Keratinocyte (primary cell): ENCODE data around the gene PDGFRA. TPM values are rescaled to one million over a fixed set of nuclear protein-coding genes. Genes with fewer than 3 reads are reported as not detected.
"Not testable (repeated sequence)": the region's sequence is repeated elsewhere in the genome, so short reads cannot be mapped to it uniquely, and the experiment has no call there.

Experiments
- DNase-seq: peaks from one replicate; pipeline ENCODE4 v3.0.0-alpha.2; 2011; ENCODE audit warnings: low read depth, missing footprints, low spot score
- FAIRE-seq: peaks from 2 replicates; lab custom pipeline; 2011; peaks lifted over from hg19 to GRCh38; lab: Jason Lieb, UNC
- H2AFZ ChIP-seq: 2 replicates; pipeline ENCODE4 v1.6.0; 2012; ENCODE audit warnings: low read length, control low read depth, inconsistent platforms; ENCODE audit not compliant: control insufficient read depth
- H3K27ac ChIP-seq: 2 replicates; pipeline ENCODE4 v1.5.1; 2011; ENCODE audit warnings: low read length; ENCODE audit not compliant: control insufficient read depth, insufficient read depth
- H3K27me3 ChIP-seq: 3 replicates; pipeline ENCODE4 v1.6.0; 2011; ENCODE audit warnings: low read length; ENCODE audit not compliant: control insufficient read depth, insufficient read depth; ENCODE audit errors: extremely low read depth
- H3K36me3 ChIP-seq, 2 experiments: 2 replicates in 1 of 2; 3 replicates in 1 of 2; pipeline ENCODE4 v1.5.1; 2011; ENCODE audit warnings: low read length in 2 of 2, mild to moderate bottlenecking in 1 of 2; ENCODE audit not compliant: control insufficient read depth in 2 of 2, insufficient read depth in 2 of 2; ENCODE audit errors: extremely low read depth in 1 of 2
- H3K4me1 ChIP-seq: 3 replicates; pipeline ENCODE4 v1.5.1; 2011; ENCODE audit warnings: low read length; ENCODE audit not compliant: control insufficient read depth, insufficient read depth; ENCODE audit errors: extremely low read depth
- H3K4me2 ChIP-seq: 3 replicates; pipeline ENCODE4 v1.6.0; 2011; ENCODE audit warnings: low read depth, low read length; ENCODE audit not compliant: control insufficient read depth, insufficient read depth; ENCODE audit errors: extremely low read depth
- H3K4me3 ChIP-seq, 3 experiments: fragments of 200-600 bp in 1 of 3; sonication (generic) in 1 of 3; 2 replicates in 2 of 3; 3 replicates in 1 of 3; pipeline ENCODE4 v1.5.1; 2011 to 2016; ENCODE audit warnings: low read length in 3 of 3, mild to moderate bottlenecking in 3 of 3, control low read depth in 2 of 3, inconsistent platforms in 1 of 3, low read depth in 1 of 3, mixed read lengths in 1 of 3, mixed run types in 1 of 3, moderate library complexity in 1 of 3; ENCODE audit not compliant: control insufficient read depth in 2 of 3, insufficient read depth in 2 of 3; ENCODE audit errors: extremely low read depth in 1 of 3
- H3K79me2 ChIP-seq: 2 replicates; pipeline ENCODE4 v1.6.0; 2012; ENCODE audit warnings: low read length; ENCODE audit not compliant: control insufficient read depth, insufficient read depth
- H3K9ac ChIP-seq: 3 replicates; pipeline ENCODE4 v1.6.0; 2011; ENCODE audit warnings: low read length; ENCODE audit not compliant: control insufficient read depth, insufficient read depth; ENCODE audit errors: extremely low read depth
- H3K9me1 ChIP-seq: 3 replicates; pipeline ENCODE4 v1.6.0; 2011; ENCODE audit warnings: low read length; ENCODE audit not compliant: control insufficient read depth, insufficient read depth; ENCODE audit errors: extremely low read depth
- H3K9me3 ChIP-seq: 2 replicates; pipeline ENCODE4 v1.5.1; 2012; ENCODE audit warnings: low read depth, low read length; ENCODE audit not compliant: control insufficient read depth
- H4K20me1 ChIP-seq: 3 replicates; pipeline ENCODE4 v1.6.0; 2011; ENCODE audit warnings: low read length; ENCODE audit not compliant: control insufficient read depth, insufficient read depth; ENCODE audit errors: extremely low read depth
- CTCF ChIP-seq, 3 experiments: IDR thresholded peaks in 1 of 3; conservative IDR thresholded peaks in 1 of 3; optimal IDR thresholded peaks in 1 of 3; 2 replicates in 2 of 3; 3 replicates in 1 of 3; pipeline versions ENCODE3 to v1.5.1; 2011; ENCODE audit warnings: low read length in 3 of 3, mild to moderate bottlenecking in 3 of 3, moderate library complexity in 2 of 3, control low read depth in 1 of 3, inconsistent platforms in 1 of 3; ENCODE audit not compliant: insufficient read depth in 2 of 3; ENCODE audit errors: extremely low read depth in 1 of 3
- EZH2 ChIP-seq: IDR thresholded peaks from one replicate; pipeline ENCODE4 v1.6.1; 2012; ENCODE audit warnings: inconsistent platforms, mild to moderate bottlenecking, low read length, moderate library complexity
- dilution Hi-C: fragments of 300-500 bp; cut with MboI; formaldehyde crosslinking; loops from one replicate; pipeline ENCODE4 v1.7.0; 2020; ENCODE audit warnings: low sequenced_read_pairs; ENCODE audit not compliant: extremely low pct_ligation_motif_present
- polyA plus RNA-seq, 5 experiments: library from polyadenylated mRNA; depleted of rRNA in 3 of 5; stranded (reverse) in 3 of 5; stranded (forward) in 1 of 5; unstranded in 1 of 5; fragments of >200 nt; gene quantifications; 1 replicate in 1 of 5; 2 replicates in 3 of 5; 3 replicates in 1 of 5; pipeline versions ENCODE4 v1.2.1 to v1.2.3, GENCODE V29; 2011 to 2012; ENCODE audit warnings: missing spikeins in 2 of 5, low read depth in 1 of 5, low replicate concordance in 1 of 5

Gene PDGFRA
- polyA plus RNA-seq, 1 donor (not counting 4 experiments of a cell fraction or from before 2014, with no cell fraction given): 0.22 TPM

GRCh38 chr4:54238389-54238788 is 9.3 kb downstream of the PDGFRA start:
- FAIRE-seq: no peak
- Histone ChIP-seq H3K9me3 (no peaks in the 10 kb centered on the region), H3K9me1 (no peaks in the 10 kb centered on the region), H3K4me3 (no peak overlapping the region), H3K4me2 (no peak overlapping the region), H3K27me3 (no peaks in the 10 kb centered on the region), H2AFZ (no peak overlapping the region), H4K20me1 (no peaks in the 10 kb centered on the region), H3K36me3 (no peaks in the 10 kb centered on the region), H3K4me1 (peaks cover 8% of the 10 kb centered on the region), H3K27ac (no peak overlapping the region), H3K9ac (no peak overlapping the region), H3K79me2 (no peaks in the 10 kb centered on the region)
- TF ChIP-seq EZH2: no peak
- no peak for TF ChIP-seq CTCF (optimal IDR thresholded peaks at IDR 0.05 in 1 of 3, IDR thresholded peaks at IDR 0.05 in 1 of 3, conservative IDR thresholded peaks at IDR 0.05 in 1 of 3; ENCODE audit: extremely low read depth in 1 of 3, insufficient read depth in 2 of 3, low read length in 3 of 3)
- dilution Hi-C loops: no loop called here
- no peak for DNase-seq

- H3K9ac ChIP-seq, H3K79me2 ChIP-seq, H3K36me3 ChIP-seq, FAIRE-seq, H3K4me2 ChIP-seq, DNase-seq, H3K4me3 ChIP-seq, H3K9me1 ChIP-seq, H2AFZ ChIP-seq, H3K9me3 ChIP-seq, H3K27ac ChIP-seq, H3K4me1 ChIP-seq, H4K20me1 ChIP-seq, H3K27me3 ChIP-seq, dilution Hi-C loops: not testable (repeated sequence)
Measured at GRCh38 chr4:54241268-54241823, 12.3 kb downstream of the PDGFRA start.

- H3K9me1 ChIP-seq, FAIRE-seq, H3K79me2 ChIP-seq, H2AFZ ChIP-seq, H3K27ac ChIP-seq, H3K9me3 ChIP-seq, dilution Hi-C loops, H4K20me1 ChIP-seq, H3K4me2 ChIP-seq, H3K4me3 ChIP-seq, H3K27me3 ChIP-seq, H3K4me1 ChIP-seq, H3K36me3 ChIP-seq, DNase-seq, H3K9ac ChIP-seq: not testable (repeated sequence)
Measured at GRCh38 chr4:54243541-54243940, 14.4 kb downstream of the PDGFRA start.

GRCh38 chr4:54252312-54252711 is 23.2 kb downstream of the PDGFRA start:
- H3K4me2 ChIP-seq, H3K36me3 ChIP-seq, FAIRE-seq, H3K27me3 ChIP-seq, H2AFZ ChIP-seq, H3K9ac ChIP-seq, DNase-seq, H3K27ac ChIP-seq, H3K4me1 ChIP-seq, H3K9me3 ChIP-seq, H4K20me1 ChIP-seq, H3K79me2 ChIP-seq, dilution Hi-C loops, H3K9me1 ChIP-seq, H3K4me3 ChIP-seq: not testable (repeated sequence)
